SK-N-SH treated with all-trans-retinoic acid at 6 μM for 48 hours (cell line): ENCODE results near the gene MYPN.

Experiments used
- ATAC-seq: fragments of 200-7000 bp; cut with Tn5 transposase; 3 replicates; pipeline ENCODE4 v1.9.1; 2020; ENCODE audit warnings: mild to moderate bottlenecking, moderate library complexity
- ARNTL ChIP-seq: fragments of 450-650 bp; formaldehyde crosslinking; IDR thresholded peaks from 2 replicates; pipeline ENCODE4 v1.5.0; 2020; ENCODE audit warnings: low read depth, mild to moderate bottlenecking, moderate library complexity, borderline replicate concordance
- BACH2 ChIP-seq: fragments of 250-450 bp; sonication (Bioruptor Pico); IDR thresholded peaks from 2 replicates; pipeline ENCODE4 v1.9.0; 2021; ENCODE audit warnings: mild to moderate bottlenecking, borderline replicate concordance
- CSDC2 ChIP-seq: fragments of 250-450 bp; sonication (Bioruptor Pico); IDR thresholded peaks from 2 replicates; pipeline ENCODE4 v1.5.0; 2020; ENCODE audit warnings: mild to moderate bottlenecking, moderate library complexity
- ESRRG ChIP-seq: fragments of 250-450 bp; sonication (Bioruptor Pico); IDR thresholded peaks from 2 replicates; pipeline ENCODE4 v1.6.1; 2021; ENCODE audit warnings: mild to moderate bottlenecking
- GLIS3 ChIP-seq: fragments of 250-450 bp; sonication (Bioruptor Pico); IDR thresholded peaks from 2 replicates; pipeline ENCODE4 v1.5.0; 2020; ENCODE audit warnings: mild to moderate bottlenecking, moderate library complexity
- ISL1 ChIP-seq: fragments of 250-450 bp; sonication (Bioruptor Pico); IDR thresholded peaks from 2 replicates; pipeline ENCODE4 v2.1.2; 2022; ENCODE audit warnings: mild to moderate bottlenecking, moderate library complexity
- OSR1 ChIP-seq: fragments of 250-450 bp; sonication (Bioruptor Pico); IDR thresholded peaks from 2 replicates; pipeline ENCODE4 v1.8.0; 2022; ENCODE audit warnings: moderate library complexity, mild to moderate bottlenecking, inconsistent platforms
- PPARA ChIP-seq: fragments of 250-450 bp; sonication (Bioruptor Pico); IDR thresholded peaks from 2 replicates; pipeline ENCODE4 v1.5.0; 2020; ENCODE audit warnings: mild to moderate bottlenecking, borderline replicate concordance
- RARB ChIP-seq: fragments of 250-450 bp; sonication (Bioruptor Pico); IDR thresholded peaks from 2 replicates; pipeline ENCODE4 v1.8.0; 2021; ENCODE audit warnings: mild to moderate bottlenecking, moderate library complexity
- SNAI2 ChIP-seq: fragments of 250-450 bp; sonication (Bioruptor Pico); IDR thresholded peaks from 2 replicates; pipeline ENCODE4 v1.5.0; 2020; ENCODE audit warnings: mild to moderate bottlenecking, moderate library complexity
- TCF4 ChIP-seq: fragments of 250-450 bp; sonication (Bioruptor Pico); IDR thresholded peaks from 2 replicates; pipeline ENCODE4 v1.8.0; 2021; ENCODE audit warnings: mild to moderate bottlenecking, moderate library complexity, borderline replicate concordance
- TOX ChIP-seq: fragments of 250-450 bp; sonication (Bioruptor Pico); IDR thresholded peaks from 2 replicates; pipeline ENCODE4 v1.8.0; 2021; ENCODE audit warnings: mild to moderate bottlenecking, moderate library complexity, borderline replicate concordance
- ZC3H10 ChIP-seq: fragments of 250-450 bp; sonication (Bioruptor Pico); IDR thresholded peaks from 2 replicates; pipeline ENCODE4 v1.5.1; 2021; ENCODE audit warnings: mild to moderate bottlenecking, moderate library complexity
- ZFP3 ChIP-seq: fragments of 250-450 bp; sonication (Bioruptor Pico); IDR thresholded peaks from 2 replicates; pipeline ENCODE4 v1.5.0; 2020; ENCODE audit warnings: mild to moderate bottlenecking, moderate library complexity
- ZFP30 ChIP-seq: fragments of 450-650 bp; formaldehyde crosslinking; IDR thresholded peaks from 2 replicates; pipeline ENCODE4 v1.5.0; 2022; ENCODE audit warnings: mild to moderate bottlenecking, moderate library complexity
- ZNF565 ChIP-seq: fragments of 450-650 bp; formaldehyde crosslinking; conservative IDR thresholded peaks from 2 replicates; pipeline ENCODE4 v1.5.0; 2020; ENCODE audit warnings: low read depth, mild to moderate bottlenecking, moderate library complexity
- ZNF8 ChIP-seq: fragments of 450-650 bp; formaldehyde crosslinking; IDR thresholded peaks from 2 replicates; pipeline ENCODE4 v1.5.0; 2020; ENCODE audit warnings: mild to moderate bottlenecking, moderate library complexity
- TF ChIP-seq, protein P1 (sequence below): fragments of 250-450 bp; sonication (Bioruptor Pico); IDR thresholded peaks from 2 replicates; pipeline ENCODE4 v1.5.1; 2021; ENCODE audit warnings: mild to moderate bottlenecking, moderate library complexity
- TF ChIP-seq, protein P2 (sequence below): fragments of 250-450 bp; sonication (Bioruptor Pico); IDR thresholded peaks from 2 replicates; pipeline ENCODE4 v1.5.1; 2020; ENCODE audit warnings: low read depth, mild to moderate bottlenecking, moderate library complexity
- TF ChIP-seq, protein P3 (sequence below): fragments of 250-450 bp; sonication (Bioruptor Pico); IDR thresholded peaks from 2 replicates; pipeline ENCODE4 v1.8.0; 2020; ENCODE audit warnings: mild to moderate bottlenecking, moderate library complexity, borderline replicate concordance
- TF ChIP-seq, protein P4 (sequence below): fragments of 250-450 bp; sonication (Bioruptor Pico); IDR thresholded peaks from 2 replicates; pipeline ENCODE4 v1.5.0; 2020; ENCODE audit warnings: mild to moderate bottlenecking, moderate library complexity

MYPN gene

DNA sequence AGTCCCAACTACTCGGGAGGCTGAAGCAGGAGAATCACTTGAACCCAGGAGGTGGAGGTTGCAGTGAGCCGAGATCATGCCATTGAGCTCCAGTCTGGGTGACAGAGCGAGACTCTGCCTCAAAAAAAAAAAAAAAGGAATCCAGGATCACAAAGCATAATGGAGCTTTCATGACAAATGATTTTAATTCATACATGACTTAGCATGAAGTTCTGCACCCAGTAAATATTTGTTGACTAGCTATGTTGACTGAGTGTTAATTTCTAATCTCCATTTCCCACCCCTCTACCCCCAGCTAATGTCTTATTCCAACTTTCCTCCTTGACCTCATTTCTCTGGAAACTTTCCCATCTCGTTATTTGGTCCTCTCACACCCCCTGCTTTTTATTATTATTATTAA is 69.3 kb downstream of the MYPN start:
- TF ChIP-seq SNAI2 (CRISPR knock-in tag) (no peak), ARNTL (CRISPR knock-in tag) (no peak), ISL1 (CRISPR knock-in tag) (no peak), BACH2 (CRISPR knock-in tag) (no peak), GLIS3 (CRISPR knock-in tag) (no peak)
- TF ChIP-seq, protein P1, sequence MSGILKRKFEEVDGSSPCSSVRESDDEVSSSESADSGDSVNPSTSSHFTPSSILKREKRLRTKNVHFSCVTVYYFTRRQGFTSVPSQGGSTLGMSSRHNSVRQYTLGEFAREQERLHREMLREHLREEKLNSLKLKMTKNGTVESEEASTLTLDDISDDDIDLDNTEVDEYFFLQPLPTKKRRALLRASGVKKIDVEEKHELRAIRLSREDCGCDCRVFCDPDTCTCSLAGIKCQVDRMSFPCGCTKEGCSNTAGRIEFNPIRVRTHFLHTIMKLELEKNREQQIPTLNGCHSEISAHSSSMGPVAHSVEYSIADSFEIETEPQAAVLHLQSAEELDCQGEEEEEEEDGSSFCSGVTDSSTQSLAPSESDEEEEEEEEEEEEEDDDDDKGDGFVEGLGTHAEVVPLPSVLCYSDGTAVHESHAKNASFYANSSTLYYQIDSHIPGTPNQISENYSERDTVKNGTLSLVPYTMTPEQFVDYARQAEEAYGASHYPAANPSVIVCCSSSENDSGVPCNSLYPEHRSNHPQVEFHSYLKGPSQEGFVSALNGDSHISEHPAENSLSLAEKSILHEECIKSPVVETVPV (CRISPR knock-in tag): no peak
- TF ChIP-seq, protein P2, sequence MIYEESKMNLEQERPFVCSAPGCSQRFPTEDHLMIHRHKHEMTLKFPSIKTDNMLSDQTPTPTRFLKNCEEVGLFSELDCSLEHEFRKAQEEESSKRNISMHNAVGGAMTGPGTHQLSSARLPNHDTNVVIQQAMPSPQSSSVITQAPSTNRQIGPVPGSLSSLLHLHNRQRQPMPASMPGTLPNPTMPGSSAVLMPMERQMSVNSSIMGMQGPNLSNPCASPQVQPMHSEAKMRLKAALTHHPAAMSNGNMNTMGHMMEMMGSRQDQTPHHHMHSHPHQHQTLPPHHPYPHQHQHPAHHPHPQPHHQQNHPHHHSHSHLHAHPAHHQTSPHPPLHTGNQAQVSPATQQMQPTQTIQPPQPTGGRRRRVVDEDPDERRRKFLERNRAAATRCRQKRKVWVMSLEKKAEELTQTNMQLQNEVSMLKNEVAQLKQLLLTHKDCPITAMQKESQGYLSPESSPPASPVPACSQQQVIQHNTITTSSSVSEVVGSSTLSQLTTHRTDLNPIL (CRISPR knock-in tag): no peak
- TF ChIP-seq, protein P3, sequence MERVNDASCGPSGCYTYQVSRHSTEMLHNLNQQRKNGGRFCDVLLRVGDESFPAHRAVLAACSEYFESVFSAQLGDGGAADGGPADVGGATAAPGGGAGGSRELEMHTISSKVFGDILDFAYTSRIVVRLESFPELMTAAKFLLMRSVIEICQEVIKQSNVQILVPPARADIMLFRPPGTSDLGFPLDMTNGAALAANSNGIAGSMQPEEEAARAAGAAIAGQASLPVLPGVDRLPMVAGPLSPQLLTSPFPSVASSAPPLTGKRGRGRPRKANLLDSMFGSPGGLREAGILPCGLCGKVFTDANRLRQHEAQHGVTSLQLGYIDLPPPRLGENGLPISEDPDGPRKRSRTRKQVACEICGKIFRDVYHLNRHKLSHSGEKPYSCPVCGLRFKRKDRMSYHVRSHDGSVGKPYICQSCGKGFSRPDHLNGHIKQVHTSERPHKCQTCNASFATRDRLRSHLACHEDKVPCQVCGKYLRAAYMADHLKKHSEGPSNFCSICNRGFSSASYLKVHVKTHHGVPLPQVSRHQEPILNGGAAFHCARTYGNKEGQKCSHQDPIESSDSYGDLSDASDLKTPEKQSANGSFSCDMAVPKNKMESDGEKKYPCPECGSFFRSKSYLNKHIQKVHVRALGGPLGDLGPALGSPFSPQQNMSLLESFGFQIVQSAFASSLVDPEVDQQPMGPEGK: no peak
- no peak for ATAC-seq

DNA sequence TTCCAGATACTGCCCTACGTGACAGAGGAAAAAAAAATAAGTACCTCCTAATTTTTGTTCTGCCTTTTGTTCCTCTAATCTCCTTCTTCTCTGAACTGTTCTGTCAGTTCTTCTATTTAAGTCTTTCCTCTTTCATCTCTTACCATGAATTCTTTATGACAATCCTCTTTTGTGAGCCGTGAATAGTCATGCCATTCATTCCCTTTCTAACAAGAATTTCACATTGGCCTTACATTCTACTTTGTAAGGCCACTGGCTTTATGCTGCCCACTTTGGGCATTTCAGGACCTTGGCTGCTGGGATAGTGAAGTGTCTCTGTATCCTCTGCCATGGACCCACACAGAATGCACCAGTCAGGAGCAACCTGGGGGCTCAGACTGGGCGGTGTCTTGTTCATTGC is 69.7 kb downstream of the MYPN start:
- TF ChIP-seq, protein P2 (CRISPR knock-in tag): no peak
- TF ChIP-seq ZFP30: no peak
- no peak for TF ChIP-seq OSR1 (CRISPR knock-in tag)
- TF ChIP-seq, protein P4, sequence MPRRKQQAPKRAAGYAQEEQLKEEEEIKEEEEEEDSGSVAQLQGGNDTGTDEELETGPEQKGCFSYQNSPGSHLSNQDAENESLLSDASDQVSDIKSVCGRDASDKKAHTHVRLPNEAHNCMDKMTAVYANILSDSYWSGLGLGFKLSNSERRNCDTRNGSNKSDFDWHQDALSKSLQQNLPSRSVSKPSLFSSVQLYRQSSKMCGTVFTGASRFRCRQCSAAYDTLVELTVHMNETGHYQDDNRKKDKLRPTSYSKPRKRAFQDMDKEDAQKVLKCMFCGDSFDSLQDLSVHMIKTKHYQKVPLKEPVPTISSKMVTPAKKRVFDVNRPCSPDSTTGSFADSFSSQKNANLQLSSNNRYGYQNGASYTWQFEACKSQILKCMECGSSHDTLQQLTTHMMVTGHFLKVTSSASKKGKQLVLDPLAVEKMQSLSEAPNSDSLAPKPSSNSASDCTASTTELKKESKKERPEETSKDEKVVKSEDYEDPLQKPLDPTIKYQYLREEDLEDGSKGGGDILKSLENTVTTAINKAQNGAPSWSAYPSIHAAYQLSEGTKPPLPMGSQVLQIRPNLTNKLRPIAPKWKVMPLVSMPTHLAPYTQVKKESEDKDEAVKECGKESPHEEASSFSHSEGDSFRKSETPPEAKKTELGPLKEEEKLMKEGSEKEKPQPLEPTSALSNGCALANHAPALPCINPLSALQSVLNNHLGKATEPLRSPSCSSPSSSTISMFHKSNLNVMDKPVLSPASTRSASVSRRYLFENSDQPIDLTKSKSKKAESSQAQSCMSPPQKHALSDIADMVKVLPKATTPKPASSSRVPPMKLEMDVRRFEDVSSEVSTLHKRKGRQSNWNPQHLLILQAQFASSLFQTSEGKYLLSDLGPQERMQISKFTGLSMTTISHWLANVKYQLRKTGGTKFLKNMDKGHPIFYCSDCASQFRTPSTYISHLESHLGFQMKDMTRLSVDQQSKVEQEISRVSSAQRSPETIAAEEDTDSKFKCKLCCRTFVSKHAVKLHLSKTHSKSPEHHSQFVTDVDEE (CRISPR knock-in tag): no peak
- TF ChIP-seq TOX: no peak
- TF ChIP-seq TCF4 (CRISPR knock-in tag): no peak
- no peak for TF ChIP-seq PPARA (CRISPR knock-in tag)
- no peak for TF ChIP-seq ZNF8 (CRISPR knock-in tag)
- no peak for TF ChIP-seq ARNTL (CRISPR knock-in tag)
- TF ChIP-seq, protein P3: no peak
- no peak for TF ChIP-seq ESRRG (CRISPR knock-in tag)
- TF ChIP-seq CSDC2 (CRISPR knock-in tag): no peak
- no peak for TF ChIP-seq ZC3H10 (CRISPR knock-in tag)
- no peak for TF ChIP-seq GLIS3 (CRISPR knock-in tag)
- no peak for TF ChIP-seq ZFP3
- no peak for TF ChIP-seq RARB (CRISPR knock-in tag)
- no peak for ATAC-seq

DNA sequence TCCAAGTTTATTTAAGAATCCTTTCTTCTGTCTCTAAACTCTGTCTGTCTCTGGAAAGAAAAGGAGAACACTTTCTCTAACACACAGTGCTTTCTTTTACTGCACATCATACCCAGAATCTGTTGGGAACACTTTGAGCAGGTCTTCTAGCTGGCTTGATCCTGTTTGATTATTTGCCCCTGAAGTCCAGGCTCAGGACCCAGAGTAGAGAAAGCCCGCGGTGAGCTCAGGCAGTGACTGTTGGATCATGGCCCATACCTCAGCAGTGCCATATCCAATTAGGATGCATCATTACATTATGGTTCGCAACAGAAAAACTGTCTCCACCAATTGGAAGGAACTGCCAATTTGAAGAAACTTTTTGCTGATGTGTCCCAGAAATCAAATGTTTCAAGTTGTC is 71.2 kb downstream of the MYPN start:
- no peak for TF ChIP-seq ZNF8 (CRISPR knock-in tag)
- TF ChIP-seq, protein P3: no peak
- no peak for TF ChIP-seq SNAI2 (CRISPR knock-in tag)
- TF ChIP-seq GLIS3 (CRISPR knock-in tag): no peak
- TF ChIP-seq ESRRG (CRISPR knock-in tag): no peak
- no peak for TF ChIP-seq OSR1 (CRISPR knock-in tag)
- no peak for TF ChIP-seq ZNF565 (CRISPR knock-in tag)
- no peak for TF ChIP-seq ZC3H10 (CRISPR knock-in tag)
- no peak for TF ChIP-seq CSDC2 (CRISPR knock-in tag)
- TF ChIP-seq PPARA (CRISPR knock-in tag): no peak
- ATAC-seq: no peak
